Measurements from ENCODE around the gene PNLIPRP2.

PNLIPRP2 gene

DNA sequence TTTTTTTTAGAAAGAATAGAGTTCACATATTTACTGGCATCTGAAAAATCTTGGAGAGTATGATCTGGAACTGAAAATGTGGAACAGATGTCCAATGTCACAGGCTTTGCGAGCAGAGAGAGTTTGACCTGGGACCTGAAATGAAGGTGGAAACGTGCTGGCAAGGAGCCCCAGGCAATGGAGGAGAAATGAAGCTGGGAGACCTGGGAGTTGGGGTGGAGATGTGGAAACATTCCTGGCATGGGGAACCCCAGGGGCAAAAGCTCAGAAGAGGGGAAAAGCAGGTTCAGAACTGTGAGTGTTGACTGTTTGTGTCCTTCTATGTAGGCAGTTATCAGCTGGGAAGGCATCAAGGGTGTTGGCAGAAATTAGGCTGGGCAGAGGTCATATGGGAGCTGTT is 7.3 kb upstream of the PNLIPRP2 start:
- DNase-seq = no peak

DNA sequence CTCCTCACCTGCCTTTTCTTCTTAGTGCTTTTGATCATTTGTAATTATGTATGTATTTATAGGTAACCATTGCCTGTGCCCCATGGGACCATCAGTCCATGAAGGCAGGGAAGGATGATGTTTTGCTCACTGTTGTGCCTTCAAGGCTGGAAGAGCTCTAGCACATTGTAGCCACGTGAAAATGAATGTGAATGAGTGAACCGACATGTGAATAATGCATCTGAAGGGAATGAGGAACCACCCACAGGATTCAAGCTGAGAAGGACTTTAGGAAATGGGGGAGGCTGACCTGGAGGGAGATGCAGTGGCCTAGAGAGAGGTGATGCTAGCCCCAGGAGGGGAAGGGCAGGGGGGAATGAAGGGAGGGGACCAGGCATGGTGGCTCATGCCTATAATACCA is 6.0 kb upstream of the PNLIPRP2 start:
- no peak for DNase-seq

GRCh38 chr10:116615199-116615776 is 5.5 kb upstream of the PNLIPRP2 start:
- no peak for DNase-seq

GRCh38 chr10:116621476-116621875 is 723 bp downstream of the PNLIPRP2 start:
- DNase-seq = no peak

DNA sequence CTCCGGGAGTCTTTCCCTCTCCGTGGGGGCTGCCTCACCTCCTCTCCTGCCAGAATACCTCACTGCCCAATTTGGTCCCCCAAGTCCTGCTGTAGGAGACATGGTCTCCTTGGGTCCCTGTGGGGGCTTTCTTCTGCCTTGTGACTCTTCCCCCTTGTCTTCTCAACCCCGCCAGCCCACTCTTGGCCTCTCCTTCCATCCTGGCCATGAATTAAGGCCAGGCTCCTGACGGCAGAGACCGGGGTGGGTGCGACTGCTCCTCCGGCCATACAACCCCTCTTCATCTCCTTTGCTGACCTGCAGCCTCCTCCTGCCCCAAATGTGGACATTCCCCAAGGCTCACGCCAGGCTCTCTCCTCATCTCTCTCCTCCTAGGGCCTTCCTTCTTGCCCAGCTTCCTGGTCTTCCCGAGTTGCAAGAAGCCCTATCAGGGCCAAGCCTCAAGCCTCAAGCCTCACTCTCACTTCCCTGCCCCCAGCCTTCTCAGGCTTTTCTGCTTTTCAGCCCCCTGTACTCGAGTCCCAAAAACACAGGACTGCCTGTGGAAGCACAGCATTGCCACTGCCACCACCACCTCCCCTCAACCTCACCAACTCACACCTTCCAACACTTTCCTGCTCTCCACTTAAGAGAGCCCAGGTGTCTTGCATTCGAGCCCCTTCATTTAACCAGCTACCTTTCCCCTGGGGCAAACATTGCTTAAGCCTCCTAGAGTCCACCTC is 1.3 kb downstream of the PNLIPRP2 start:
- DNase-seq = no peak

- no peak for DNase-seq
Observed at GRCh38 chr10:116625845-116626244, 5.1 kb downstream of the PNLIPRP2 start.

DNA sequence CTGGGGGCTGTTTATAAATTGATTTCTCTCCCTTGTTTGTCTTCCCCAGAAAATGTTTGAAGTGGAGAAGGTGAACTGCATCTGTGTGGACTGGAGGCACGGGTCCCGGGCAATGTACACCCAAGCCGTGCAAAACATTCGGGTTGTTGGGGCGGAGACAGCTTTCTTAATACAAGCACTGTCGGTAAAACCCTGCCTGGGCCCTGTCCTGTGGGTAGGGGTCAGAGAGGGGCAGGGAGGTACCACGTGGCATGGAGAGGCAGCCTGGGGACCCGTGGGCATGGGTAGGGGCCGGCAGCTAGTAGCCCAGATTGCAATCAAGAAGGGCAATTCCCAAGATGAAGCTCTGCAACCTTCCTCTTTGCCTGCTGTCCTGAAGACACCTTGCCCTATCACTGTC is 6.1 kb downstream of the PNLIPRP2 start:
- DNase-seq = no peak

DNA sequence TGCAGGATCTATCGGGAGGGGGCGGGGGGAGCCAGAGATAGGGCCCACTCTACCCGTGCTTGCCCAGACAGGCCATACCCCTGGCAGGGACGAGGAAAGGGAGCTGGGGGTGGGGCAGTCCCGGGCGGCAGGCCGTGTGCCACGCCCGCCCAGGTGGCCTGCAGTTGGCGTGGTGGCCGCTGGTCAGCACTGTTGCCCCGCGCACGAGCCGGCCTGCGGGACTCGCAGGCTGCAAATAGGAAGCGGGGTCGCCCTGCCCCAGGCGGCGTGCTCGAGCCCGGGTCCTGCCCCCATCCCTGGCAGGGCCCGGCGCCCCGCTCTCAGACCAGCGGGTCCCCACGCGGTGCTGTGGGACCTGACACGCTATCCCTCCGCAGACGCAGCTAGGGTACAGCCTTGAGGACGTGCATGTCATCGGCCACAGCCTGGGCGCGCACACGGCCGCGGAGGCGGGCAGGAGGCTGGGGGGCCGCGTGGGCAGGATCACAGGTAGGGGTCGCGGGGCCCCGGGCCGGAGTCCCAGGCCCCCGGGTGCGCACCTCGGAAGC is 6.7 kb downstream of the PNLIPRP2 start:
- DNase-seq = peak in 1 of 2 experiments; percentile 24

- DNase-seq = no peak
Observed at GRCh38 chr10:116629340-116629739, 8.6 kb downstream of the PNLIPRP2 start.

- DNase-seq = no peak
Observed at GRCh38 chr10:116630020-116630419, 9.3 kb downstream of the PNLIPRP2 start.

GRCh38 chr10:116631871-116632295 is 11.1 kb downstream of the PNLIPRP2 start:
- no peak for DNase-seq

- no peak for DNase-seq
Observed at GRCh38 chr10:116632596-116633215, 12.0 kb downstream of the PNLIPRP2 start.

DNA sequence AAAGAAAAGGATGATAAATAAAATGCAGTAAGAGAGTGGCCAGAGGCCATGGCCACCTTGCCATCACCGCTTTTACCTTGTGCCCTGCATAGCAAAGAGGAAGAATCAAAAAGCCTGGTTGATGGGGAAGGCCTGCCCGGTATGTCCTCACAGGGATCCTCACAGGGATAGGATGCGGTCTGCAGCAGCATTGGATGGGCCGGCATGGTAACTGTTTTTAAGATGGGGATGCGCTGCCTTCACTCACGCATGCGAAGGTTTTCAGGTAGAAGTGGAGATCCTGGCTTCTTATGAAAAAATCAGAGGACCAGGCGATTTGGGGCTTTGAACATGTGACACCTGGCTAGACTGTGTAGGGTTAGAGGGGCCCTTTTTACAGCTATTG is 12.5 kb downstream of the PNLIPRP2 start:
- DNase-seq = no peak

DNA sequence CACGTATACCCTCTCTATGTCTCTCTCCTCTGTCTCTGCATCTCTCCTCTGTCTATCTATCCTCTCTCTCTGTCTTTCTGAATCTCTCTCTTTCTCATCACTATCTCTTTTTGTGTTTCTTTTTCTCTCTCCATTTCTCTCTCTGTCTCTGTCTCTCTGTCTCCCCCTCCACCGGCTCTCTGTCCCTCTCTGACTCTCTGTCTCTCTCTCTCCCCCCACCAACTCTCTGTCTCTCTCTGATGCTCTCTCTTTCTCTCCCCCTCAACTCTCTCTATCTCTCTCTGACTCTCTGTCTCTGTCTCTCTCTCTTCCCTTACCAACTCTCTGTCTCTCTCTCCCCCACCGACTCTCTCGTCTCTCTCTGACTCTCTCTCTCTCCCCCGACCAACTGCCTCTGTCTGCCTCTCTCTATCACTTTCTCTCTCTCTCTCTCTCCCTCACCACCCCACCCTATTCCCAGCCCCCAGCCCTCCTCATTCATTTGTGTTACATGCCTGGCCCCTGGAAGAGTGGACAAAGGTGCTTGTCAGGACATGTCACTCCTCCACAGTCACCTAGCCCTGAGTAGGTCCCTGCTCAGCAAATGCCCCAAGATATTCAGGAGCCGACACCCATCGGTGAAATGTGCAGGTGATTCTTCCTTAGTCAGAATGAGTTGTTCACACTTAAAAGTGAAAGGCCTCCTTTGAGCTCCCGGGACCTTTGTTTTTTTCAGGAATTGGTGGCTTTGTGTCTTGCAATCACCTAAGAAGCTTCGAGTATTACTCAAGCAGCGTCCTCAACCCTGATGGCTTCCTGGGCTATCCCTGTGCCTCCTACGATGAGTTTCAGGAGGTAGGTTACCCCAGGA is 13.6 kb downstream of the PNLIPRP2 start:
- DNase-seq = no peak

- no peak for DNase-seq
Observed at GRCh38 chr10:116636385-116636784, 15.6 kb downstream of the PNLIPRP2 start.

DNA sequence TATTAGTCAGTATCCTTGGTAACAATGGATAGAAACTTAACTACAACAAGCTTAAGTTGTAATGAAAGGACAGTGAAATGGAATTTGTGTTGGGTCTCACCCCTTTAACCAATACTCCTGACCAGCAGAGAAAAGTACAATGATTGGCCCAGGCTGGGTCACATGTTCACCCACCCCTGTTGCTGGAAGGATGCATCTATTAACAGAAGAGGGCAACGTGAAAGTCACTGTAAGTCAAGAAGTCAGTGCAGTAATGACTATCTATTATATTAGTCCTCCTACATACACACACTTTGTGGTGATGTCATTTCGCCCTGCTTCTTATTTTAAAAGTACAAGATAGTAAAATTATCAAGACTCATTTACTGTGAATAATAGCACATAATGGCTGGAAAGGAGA is 16.2 kb downstream of the PNLIPRP2 start:
- no peak for DNase-seq

GRCh38 chr10:116637830-116638229 is 17.1 kb downstream of the PNLIPRP2 start:
- no peak for DNase-seq

- no peak for DNase-seq
Observed at GRCh38 chr10:116646502-116646901, 25.7 kb downstream of the PNLIPRP2 start.

GRCh38 chr10:116648903-116649302 is 28.1 kb downstream of the PNLIPRP2 start:
- DNase-seq = no peak

GRCh38 chr10:116653885-116654284 is 33.1 kb downstream of the PNLIPRP2 start:
- DNase-seq = no peak

DNA sequence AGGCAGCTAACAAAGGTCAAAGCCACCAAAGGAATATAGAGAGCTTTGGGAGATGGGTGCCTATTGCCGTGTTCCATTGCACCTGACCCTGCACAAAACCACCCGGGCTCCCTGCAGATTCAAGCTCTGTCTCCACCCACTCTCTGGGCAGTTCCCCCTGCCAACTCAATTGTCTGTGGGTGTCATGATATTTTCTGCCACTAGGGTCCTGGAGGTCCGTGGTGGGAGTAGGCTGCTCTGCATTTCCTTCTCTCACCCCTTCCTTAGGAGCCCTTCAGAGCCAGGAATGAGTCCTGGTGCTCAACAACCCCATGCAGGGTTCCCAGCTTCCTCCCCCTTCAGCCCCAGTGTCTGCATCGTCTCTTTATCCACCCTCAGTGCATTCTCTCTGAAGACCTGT is 34.1 kb downstream of the PNLIPRP2 start:
- DNase-seq = no peak

GRCh38 chr10:116655568-116655967 is 34.8 kb downstream of the PNLIPRP2 start:
- no peak for DNase-seq

GRCh38 chr10:116656044-116656443 is 35.3 kb downstream of the PNLIPRP2 start:
- no peak for DNase-seq
